WI38 (cell line): ENCODE results near the gene NFKB1.
A peak's percentile ranks its signal among the peaks of the same experiment; 100 is the strongest.

Experiments used
- H3K4me3 ChIP-seq: 2 replicates; pipeline ENCODE4 v1.5.1; 2011; ENCODE audit warnings: low read depth, mild to moderate bottlenecking, control low read depth, low read length
- TF ChIP-seq, protein P1 (sequence below): IDR thresholded peaks from 2 replicates; pipeline ENCODE4 v1.5.1; 2012; ENCODE audit warnings: low read depth, mild to moderate bottlenecking, control low read depth, low read length

Gene NFKB1

DNA sequence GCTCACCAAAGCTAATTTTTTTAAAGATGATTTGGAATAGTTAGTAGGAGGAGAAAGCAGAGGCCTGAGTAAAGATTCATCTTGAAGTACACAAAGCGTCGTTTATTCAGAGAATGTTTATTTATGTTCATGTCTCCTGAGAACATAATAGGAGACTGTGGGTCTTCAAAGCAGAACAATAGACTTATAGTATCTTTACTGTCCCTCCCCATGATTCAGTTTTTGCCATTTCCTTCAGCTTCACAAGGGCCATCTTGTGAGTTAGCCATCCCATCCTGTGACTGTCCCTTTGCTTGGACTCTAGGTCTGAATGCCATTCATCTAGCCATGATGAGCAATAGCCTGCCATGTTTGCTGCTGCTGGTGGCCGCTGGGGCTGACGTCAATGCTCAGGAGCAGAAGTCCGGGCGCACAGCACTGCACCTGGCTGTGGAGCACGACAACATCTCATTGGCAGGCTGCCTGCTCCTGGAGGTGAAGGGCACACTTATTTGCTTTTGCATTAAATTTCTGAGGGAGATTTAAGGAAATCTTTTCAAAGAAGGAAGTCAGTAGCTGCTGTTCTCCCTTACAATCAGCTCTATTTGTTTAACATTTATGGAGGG lies 105.8 kb downstream of the NFKB1 start:
- TF ChIP-seq, protein P1, sequence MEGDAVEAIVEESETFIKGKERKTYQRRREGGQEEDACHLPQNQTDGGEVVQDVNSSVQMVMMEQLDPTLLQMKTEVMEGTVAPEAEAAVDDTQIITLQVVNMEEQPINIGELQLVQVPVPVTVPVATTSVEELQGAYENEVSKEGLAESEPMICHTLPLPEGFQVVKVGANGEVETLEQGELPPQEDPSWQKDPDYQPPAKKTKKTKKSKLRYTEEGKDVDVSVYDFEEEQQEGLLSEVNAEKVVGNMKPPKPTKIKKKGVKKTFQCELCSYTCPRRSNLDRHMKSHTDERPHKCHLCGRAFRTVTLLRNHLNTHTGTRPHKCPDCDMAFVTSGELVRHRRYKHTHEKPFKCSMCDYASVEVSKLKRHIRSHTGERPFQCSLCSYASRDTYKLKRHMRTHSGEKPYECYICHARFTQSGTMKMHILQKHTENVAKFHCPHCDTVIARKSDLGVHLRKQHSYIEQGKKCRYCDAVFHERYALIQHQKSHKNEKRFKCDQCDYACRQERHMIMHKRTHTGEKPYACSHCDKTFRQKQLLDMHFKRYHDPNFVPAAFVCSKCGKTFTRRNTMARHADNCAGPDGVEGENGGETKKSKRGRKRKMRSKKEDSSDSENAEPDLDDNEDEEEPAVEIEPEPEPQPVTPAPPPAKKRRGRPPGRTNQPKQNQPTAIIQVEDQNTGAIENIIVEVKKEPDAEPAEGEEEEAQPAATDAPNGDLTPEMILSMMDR = no peak
- no peak overlapping the region for H3K4me3 ChIP-seq

DNA sequence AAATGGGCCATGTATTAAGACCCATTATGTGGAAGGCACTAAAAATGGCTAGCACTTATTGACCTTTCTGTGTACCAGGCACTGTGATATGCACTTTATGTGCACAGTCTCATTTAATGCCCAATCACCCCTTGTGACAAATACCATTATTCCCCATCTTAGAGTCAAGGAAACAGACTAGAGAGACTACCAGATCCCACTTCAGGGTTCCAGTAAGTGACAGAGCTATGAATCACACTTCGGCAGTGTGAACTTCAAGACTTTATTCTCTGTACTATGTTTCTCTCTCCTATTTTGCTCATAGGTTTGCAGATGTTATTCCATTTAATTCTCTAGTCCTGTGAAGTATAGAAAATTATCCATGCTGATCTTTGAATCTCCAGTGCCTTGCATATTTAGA lies 107.0 kb downstream of the NFKB1 start:
- no peak overlapping the region for H3K4me3 ChIP-seq

DNA sequence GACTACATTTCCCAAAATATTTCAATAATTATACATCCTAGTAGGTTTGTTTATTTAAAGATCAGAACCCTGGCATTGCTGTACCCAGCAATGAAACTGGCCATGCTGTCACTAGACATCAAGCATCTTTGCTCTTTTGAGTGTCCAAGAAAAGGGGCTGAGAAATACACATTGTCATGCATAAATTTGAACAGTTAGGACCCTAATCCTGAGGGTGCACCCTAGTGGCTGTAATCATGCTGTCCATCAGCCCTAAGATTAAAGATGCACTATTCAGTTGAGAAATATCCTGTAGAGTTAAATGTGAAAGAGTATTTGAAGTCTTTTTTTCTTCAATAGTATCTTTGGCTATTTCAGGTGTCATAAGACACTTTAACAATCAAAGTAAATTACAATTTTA lies 108.8 kb downstream of the NFKB1 start:
- H3K4me3 ChIP-seq = no peak overlapping the region
- TF ChIP-seq, protein P1 = peak; percentile 13; the same call in 1 of the 2 replicates

More for the DNA sequence above, 107.0 kb downstream of the NFKB1 start:
- TF ChIP-seq, protein P1 = no peak

DNA sequence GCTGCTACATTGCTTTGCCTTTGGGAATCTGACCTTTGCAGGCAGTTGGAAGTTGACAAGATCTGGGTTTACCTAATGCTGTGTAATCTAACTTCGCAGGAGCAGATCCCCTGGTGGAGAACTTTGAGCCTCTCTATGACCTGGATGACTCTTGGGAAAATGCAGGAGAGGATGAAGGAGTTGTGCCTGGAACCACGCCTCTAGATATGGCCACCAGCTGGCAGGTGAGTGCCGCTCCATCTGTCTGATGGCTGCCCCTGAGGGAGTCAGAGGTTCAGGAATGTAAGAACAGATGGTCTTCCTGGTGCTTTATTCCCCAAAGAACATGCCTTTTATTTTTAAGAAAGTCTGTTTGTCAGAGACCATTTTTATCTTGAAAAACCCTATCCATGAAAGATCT lies 109.3 kb downstream of the NFKB1 start:
- H3K4me3 ChIP-seq = no peak overlapping the region
- TF ChIP-seq, protein P1 = no peak

DNA sequence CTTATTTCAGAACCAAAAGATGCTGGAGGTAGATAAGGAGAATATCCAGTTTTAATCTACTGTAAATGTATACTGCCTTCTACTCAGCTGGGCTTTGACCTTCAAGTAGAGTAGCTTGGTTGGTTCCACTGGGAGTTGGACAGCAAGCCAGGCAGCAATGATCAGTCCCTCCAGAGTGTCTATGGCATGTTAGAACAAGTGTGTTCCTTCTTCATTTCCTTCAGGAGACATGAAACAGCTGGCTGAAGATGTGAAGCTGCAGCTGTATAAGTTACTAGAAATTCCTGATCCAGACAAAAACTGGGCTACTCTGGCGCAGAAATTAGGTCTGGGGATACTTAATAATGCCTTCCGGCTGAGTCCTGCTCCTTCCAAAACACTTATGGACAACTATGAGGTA lies 111.1 kb downstream of the NFKB1 start:
- no peak overlapping the region for H3K4me3 ChIP-seq
- TF ChIP-seq, protein P1 = no peak

DNA sequence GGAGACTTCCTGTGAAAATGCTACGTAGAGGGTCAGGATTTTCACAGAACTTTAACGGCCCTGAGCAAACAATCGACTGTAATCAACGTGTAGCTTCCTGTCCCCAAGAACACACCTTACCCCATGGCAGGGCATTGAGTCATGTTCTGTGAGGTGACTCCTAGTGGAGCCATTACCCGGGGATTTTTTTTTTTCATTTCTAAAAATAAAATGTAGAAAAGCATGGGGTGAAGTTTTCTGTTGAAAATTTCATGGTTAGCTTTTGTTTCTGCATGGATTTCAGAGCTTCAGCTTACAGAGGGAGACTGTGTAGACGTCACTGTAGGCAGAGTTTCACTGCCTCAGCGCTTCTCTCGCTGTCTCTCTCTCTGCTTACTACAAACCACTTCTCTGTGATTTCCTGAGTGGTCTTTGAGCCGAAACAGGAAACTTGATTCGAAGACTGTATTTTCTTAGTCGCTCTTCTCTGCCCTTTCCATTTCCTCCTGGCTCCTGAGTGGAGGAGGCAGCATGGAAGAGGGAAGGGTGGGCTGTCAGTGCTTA lies 111.7 kb downstream of the NFKB1 start:
- H3K4me3 ChIP-seq = no peak overlapping the region
- TF ChIP-seq, protein P1 = no peak

DNA sequence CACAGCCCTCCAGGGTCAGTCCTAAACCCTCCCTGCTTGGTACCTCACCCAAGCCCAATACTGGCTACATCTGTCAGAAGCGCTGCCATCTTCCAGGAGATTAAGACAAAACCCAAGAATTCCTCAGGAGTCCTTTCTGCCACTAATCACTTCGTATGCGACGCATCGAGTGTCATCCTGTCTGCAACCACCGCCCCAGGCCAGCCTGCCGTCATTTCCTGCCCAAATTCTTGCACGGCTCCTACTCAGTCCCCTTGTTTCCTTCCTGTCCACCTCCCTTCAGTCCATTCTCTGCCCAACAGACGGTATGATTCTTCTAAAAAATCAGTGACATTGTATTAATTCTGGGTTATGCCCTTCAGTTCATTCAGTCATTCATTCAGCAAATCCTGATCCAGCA lies 113.6 kb downstream of the NFKB1 start:
- TF ChIP-seq, protein P1 = no peak
- H3K4me3 ChIP-seq = no peak overlapping the region
